ENCODE results near the gene RASSF4. TPM values are rescaled to one million over a fixed set of nuclear protein-coding genes. Genes with fewer than 3 reads are reported as not detected.

The RASSF4 gene
- total and polyA plus RNA-seq, 9 of the 15 experiments (the other 6 are each of a cell fraction or from before 2014, with no cell fraction given): 0.01 to 0.62 (median 0.11) TPM; not detected in 3

DNA sequence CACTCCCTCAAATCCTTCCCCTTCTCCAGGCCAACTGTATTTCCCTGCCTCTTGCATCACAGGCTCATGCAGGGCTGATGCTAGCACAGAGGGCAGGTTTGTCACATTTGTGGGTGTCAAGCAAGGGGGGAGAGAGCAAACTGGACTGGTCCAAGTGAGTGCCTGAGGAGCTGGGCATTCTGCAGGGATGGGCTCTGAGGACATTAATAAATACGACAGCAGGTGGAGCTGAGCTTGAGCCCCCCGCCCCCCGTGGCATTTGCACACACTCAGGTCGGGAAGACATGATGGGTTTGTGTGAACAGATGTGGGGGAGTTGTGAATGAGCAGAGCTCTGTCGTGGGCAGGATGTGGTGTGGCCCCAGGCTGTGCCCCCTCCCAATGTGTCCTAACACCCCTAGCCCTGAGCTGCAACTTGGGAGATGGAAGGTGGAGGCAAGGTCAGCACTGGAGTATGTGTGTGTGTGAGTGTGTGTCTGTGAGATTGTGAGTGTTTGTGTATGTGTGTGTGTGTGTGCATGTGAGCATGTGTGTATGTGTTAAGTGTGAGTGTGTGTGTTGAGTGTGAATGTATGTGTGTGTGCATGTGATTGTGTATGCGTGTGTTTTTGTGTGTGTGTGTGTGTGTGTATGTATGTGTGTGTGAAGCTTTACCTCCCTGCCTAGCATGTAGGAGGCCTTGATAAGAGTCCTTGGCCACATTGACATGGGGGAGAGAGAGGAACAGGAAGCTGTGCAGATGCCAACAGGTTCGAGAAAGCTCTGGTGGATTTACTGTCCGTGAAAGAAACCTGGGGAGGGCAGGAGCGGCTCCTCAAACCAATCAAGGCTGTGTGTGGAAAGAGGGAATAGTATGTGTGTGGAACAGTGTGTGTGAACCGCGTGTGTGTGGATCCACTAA, 9.1 kb downstream of the RASSF4 start:
- Histone ChIP-seq H3K36me3 (ENCODE audit: control insufficient read depth, insufficient read depth, low read length) (no peaks in the 10 kb centered on the region), H3K27ac (ENCODE audit: extremely low read depth, low read depth, low read length) (no peak overlapping the region), H3K9me1 (ENCODE audit: control insufficient read depth, insufficient read depth, low read length) (no peaks in the 10 kb centered on the region), H3K9me3 (replicated peaks; ENCODE audit: control insufficient read depth, insufficient read depth, low read depth, low read length) (no peaks in the 10 kb centered on the region), H4K20me1 (replicated peaks; ENCODE audit: control insufficient read depth, insufficient read depth, low read length) (no peaks in the 10 kb centered on the region), H3K4me1 (replicated peaks in 1 of 2; ENCODE audit: control insufficient read depth in 2 of 2, insufficient read depth in 2 of 2, low read length in 2 of 2) (peaks cover 12 to 14% of the 10 kb centered on the region in 2 experiments), H3K27me3 (ENCODE audit: control insufficient read depth in 2 of 2, insufficient read depth in 2 of 2, low read length in 2 of 2) (peaks cover 0 to 19% of the 10 kb centered on the region in 2 experiments; a peak in 2 of 5 replicates), H2AFZ (ENCODE audit: low read depth, low read length) (peak overlapping the region; percentile 33; the same call in 1 of the 2 replicates), H3K9ac (ENCODE audit: insufficient read depth in 1 of 2, low read depth in 2 of 2, low read length in 2 of 2) (no peak overlapping the region), H3K4me3 (no peak overlapping the region), H3K4me2 (ENCODE audit: insufficient read depth, low read length) (no peak overlapping the region), H3K79me2 (ENCODE audit: control insufficient read depth, insufficient read depth, low read length) (no peaks in the 10 kb centered on the region)
- CTCF ChIA-PET (ENCODE audit: low intra/inter-chr PET ratio): no interaction called here
- POLR2A ChIA-PET: interaction anchor here (0.6 kb wide), 1 partner anchor 45 kb away, joined by 4 read pairs; no protein-coding TSS in a partner anchor
- DNase-seq (ENCODE audit: extremely low read depth in 1 of 4, low spot score in 3 of 4) (no peak), FAIRE-seq (peak; percentile 78), ATAC-seq (no peak)
- WGBS (ENCODE audit: insufficient coverage, low coverage, missing lambda C conversion rate): 8% methylated on average over 11 of the region's 11 CpGs
- in situ Hi-C loops (cut with MboI) (no loop called here), intact Hi-C loops (cut with micrococcal nuclease) (no loop called here)
- BruUV-seq (replicated peaks): no TSS peak
- no peak for TF ChIP-seq KLF1 (tag; IDR thresholded peaks at IDR 0.05)
- no peak for TF ChIP-seq DNMT1 (IDR thresholded peaks at IDR 0.05)
- TF ChIP-seq ETV1 (tag; conservative IDR thresholded peaks at IDR 0.05; ENCODE audit: low read depth): no peak
- no peak for TF ChIP-seq WHSC1 (IDR thresholded peaks at IDR 0.05; ENCODE audit: low read length)
- TF ChIP-seq DACH1 (IDR thresholded peaks at IDR 0.05; ENCODE audit: partially characterized antibody): no peak
- TF ChIP-seq ZBTB17 (CRISPR knock-in tag; IDR thresholded peaks at IDR 0.05): no peak
- TF ChIP-seq SP2 (IDR thresholded peaks at IDR 0.05; ENCODE audit: extremely low read depth, low read depth, low read length, poor library complexity, severe bottlenecking): no peak
- TF ChIP-seq, protein P1, sequence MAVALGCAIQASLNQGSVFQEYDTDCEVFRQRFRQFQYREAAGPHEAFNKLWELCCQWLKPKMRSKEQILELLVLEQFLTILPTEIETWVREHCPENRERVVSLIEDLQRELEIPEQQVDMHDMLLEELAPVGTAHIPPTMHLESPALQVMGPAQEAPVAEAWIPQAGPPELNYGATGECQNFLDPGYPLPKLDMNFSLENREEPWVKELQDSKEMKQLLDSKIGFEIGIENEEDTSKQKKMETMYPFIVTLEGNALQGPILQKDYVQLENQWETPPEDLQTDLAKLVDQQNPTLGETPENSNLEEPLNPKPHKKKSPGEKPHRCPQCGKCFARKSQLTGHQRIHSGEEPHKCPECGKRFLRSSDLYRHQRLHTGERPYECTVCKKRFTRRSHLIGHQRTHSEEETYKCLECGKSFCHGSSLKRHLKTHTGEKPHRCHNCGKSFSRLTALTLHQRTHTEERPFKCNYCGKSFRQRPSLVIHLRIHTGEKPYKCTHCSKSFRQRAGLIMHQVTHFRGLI (CRISPR knock-in tag; IDR thresholded peaks at IDR 0.05): no peak
- TF ChIP-seq, protein P2, sequence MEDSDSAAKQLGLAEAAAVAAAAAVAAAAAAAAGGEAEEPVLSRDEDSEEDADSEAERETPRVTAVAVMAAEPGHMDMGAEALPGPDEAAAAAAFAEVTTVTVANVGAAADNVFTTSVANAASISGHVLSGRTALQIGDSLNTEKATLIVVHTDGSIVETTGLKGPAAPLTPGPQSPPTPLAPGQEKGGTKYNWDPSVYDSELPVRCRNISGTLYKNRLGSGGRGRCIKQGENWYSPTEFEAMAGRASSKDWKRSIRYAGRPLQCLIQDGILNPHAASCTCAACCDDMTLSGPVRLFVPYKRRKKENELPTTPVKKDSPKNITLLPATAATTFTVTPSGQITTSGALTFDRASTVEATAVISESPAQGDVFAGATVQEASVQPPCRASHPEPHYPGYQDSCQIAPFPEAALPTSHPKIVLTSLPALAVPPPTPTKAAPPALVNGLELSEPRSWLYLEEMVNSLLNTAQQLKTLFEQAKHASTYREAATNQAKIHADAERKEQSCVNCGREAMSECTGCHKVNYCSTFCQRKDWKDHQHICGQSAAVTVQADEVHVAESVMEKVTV (CRISPR knock-in tag; IDR thresholded peaks at IDR 0.05): no peak
- no peak for TF ChIP-seq EP400 (IDR thresholded peaks at IDR 0.05)
- no peak for TF ChIP-seq NR4A1 (CRISPR knock-in tag; IDR thresholded peaks at IDR 0.05)
- no peak for TF ChIP-seq NR4A1 (tag; IDR thresholded peaks at IDR 0.05)
- no peak for TF ChIP-seq EGR1 (conservative IDR thresholded peaks at IDR 0.05)
- peak; percentile 40; the same call in 1 of the 2 replicates for TF ChIP-seq DPF2 (IDR thresholded peaks at IDR 0.05)
- no peak for TF ChIP-seq ZFPM2 (CRISPR knock-in tag; IDR thresholded peaks at IDR 0.05)
- TF ChIP-seq MCM3 (IDR thresholded peaks at IDR 0.05): peak; percentile 72; the same call in 1 of the 2 replicates
- no peak for TF ChIP-seq ZNF696 (CRISPR knock-in tag; conservative IDR thresholded peaks at IDR 0.05)
- no peak for TF ChIP-seq GTF2A2 (tag; IDR thresholded peaks at IDR 0.05)
- TF ChIP-seq ZNF12 (CRISPR knock-in tag; IDR thresholded peaks at IDR 0.05): no peak
- TF ChIP-seq, protein P3, sequence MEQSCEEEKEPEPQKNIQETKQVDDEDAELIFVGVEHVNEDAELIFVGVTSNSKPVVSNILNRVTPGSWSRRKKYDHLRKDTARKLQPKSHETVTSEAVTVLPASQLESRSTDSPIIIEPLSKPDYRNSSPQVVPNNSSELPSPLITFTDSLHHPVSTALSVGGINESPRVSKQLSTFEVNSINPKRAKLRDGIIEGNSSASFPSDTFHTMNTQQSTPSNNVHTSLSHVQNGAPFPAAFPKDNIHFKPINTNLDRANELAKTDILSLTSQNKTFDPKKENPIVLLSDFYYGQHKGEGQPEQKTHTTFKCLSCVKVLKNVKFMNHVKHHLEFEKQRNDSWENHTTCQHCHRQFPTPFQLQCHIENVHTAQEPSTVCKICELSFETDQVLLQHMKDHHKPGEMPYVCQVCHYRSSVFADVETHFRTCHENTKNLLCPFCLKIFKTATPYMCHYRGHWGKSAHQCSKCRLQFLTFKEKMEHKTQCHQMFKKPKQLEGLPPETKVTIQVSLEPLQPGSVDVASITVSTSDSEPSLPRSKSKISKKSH (CRISPR knock-in tag; IDR thresholded peaks at IDR 0.05): no peak
